ENCODE results near the gene HELZ.

HELZ gene

GRCh38 chr17:67247416-67247900 lies 2.5 kb upstream of the HELZ start:
- TF ChIP-seq CTCF (IDR thresholded peaks at IDR 0.05; ENCODE audit: low read depth, low read length) = no peak

GRCh38 chr17:67246653-67247415 lies 1.8 kb upstream of the HELZ start:
- no peak for TF ChIP-seq CTCF (IDR thresholded peaks at IDR 0.05; ENCODE audit: low read depth, low read length)
- H3K4me3 ChIP-seq (ENCODE audit: low read depth, low read length) = peak overlapping the region; percentile 88; the same call in 1 of the 2 replicates

More at GRCh38 chr17:67247416-67247900, 2.5 kb upstream of the HELZ start:
- H3K4me3 ChIP-seq (ENCODE audit: low read depth, low read length) = no peak overlapping the region

GRCh38 chr17:67246403-67246652 lies 1.3 kb upstream of the HELZ start:
- peak overlapping the region; percentile 88 for H3K4me3 ChIP-seq (ENCODE audit: low read depth, low read length)
- no peak for TF ChIP-seq CTCF (IDR thresholded peaks at IDR 0.05; ENCODE audit: low read depth, low read length)

GRCh38 chr17:67245694-67246402 lies 852 bp upstream of the HELZ start:
- peak overlapping the region; percentile 88 for H3K4me3 ChIP-seq (ENCODE audit: low read depth, low read length)
- no peak for TF ChIP-seq CTCF (IDR thresholded peaks at IDR 0.05; ENCODE audit: low read depth, low read length)

GRCh38 chr17:67244431-67245072 lies 444 bp downstream of the HELZ start:
- H3K4me3 ChIP-seq (ENCODE audit: low read depth, low read length) = peak overlapping the region; percentile 88
- TF ChIP-seq CTCF (IDR thresholded peaks at IDR 0.05; ENCODE audit: low read depth, low read length) = no peak

GRCh38 chr17:67243284-67243683 lies 1.7 kb downstream of the HELZ start:
- peak overlapping the region; percentile 88 for H3K4me3 ChIP-seq (ENCODE audit: low read depth, low read length)
- TF ChIP-seq CTCF (IDR thresholded peaks at IDR 0.05; ENCODE audit: low read depth, low read length) = no peak
